NCI-H526 (cell line): ENCODE measurements around the gene EFCAB7.
A peak's percentile ranks its signal among the peaks of the same experiment; 100 is the strongest.
"Not testable (repeated sequence)": the region's sequence is repeated elsewhere in the genome, so short reads cannot be mapped to it uniquely, and the experiment has no call there.

Experiments used
- DNase-seq, 2 experiments: peaks; one replicate each; lab custom pipeline; 2025; lab: John Stamatoyannopoulos, UW

EFCAB7 gene

GRCh38 chr1:63548303-63548702 is 25.0 kb downstream of the EFCAB7 start:
- DNase-seq = no peak

GRCh38 chr1:63548877-63549276 is 25.6 kb downstream of the EFCAB7 start:
- DNase-seq = no peak

GRCh38 chr1:63555480-63555879 is 32.2 kb downstream of the EFCAB7 start:
- DNase-seq = no peak

- DNase-seq = peak in 1 of 2 experiments; percentile 24
These were observed 34.2 kb downstream of the EFCAB7 start for GRCh38 chr1:63557365-63557987.

GRCh38 chr1:63559357-63559756 is 36.0 kb downstream of the EFCAB7 start:
- no peak for DNase-seq

GRCh38 chr1:63563745-63564144 is 40.4 kb downstream of the EFCAB7 start:
- no peak for DNase-seq

- DNase-seq = no peak
These were observed 45.7 kb downstream of the EFCAB7 start for GRCh38 chr1:63569068-63569467.

- no peak for DNase-seq
These were observed 46.5 kb downstream of the EFCAB7 start for GRCh38 chr1:63569640-63570316.

GRCh38 chr1:63572686-63573085 is 49.4 kb downstream of the EFCAB7 start:
- DNase-seq = not testable (repeated sequence)

GRCh38 chr1:63574203-63574796 is 51.0 kb downstream of the EFCAB7 start:
- DNase-seq = not testable (repeated sequence)

- DNase-seq = peak in 1 of 2 experiments; percentile 16
These were observed 52.1 kb downstream of the EFCAB7 start for GRCh38 chr1:63575340-63575826.

- DNase-seq = not testable (repeated sequence)
These were observed 63.0 kb downstream of the EFCAB7 start for GRCh38 chr1:63586326-63586725.

GRCh38 chr1:63590166-63590560 is 66.8 kb downstream of the EFCAB7 start:
- DNase-seq = no peak

- no peak for DNase-seq
These were observed 69.4 kb downstream of the EFCAB7 start for GRCh38 chr1:63592536-63593302.

GRCh38 chr1:63593303-63593885 is 70.1 kb downstream of the EFCAB7 start, which contains the start of gene PGM1:
PGM1 (plus strand) TSS chr1:63593411; CDS start chr1:63593489, 78 bp downstream.
- peak; percentile 63 to 91 for DNase-seq

- peak; percentile 63 to 79 for DNase-seq
These were observed 70.7 kb downstream of the EFCAB7 start for GRCh38 chr1:63593886-63594605.

GRCh38 chr1:63595435-63595834 is 72.1 kb downstream of the EFCAB7 start:
- DNase-seq = peak in 1 of 2 experiments; percentile 2

- DNase-seq = no peak
These were observed 76.5 kb downstream of the EFCAB7 start for GRCh38 chr1:63599799-63600198.

- DNase-seq = no peak
These were observed 76.9 kb downstream of the EFCAB7 start for GRCh38 chr1:63600248-63600647.

GRCh38 chr1:63601061-63601460 is 77.7 kb downstream of the EFCAB7 start:
- DNase-seq = no peak

- DNase-seq = peak in 1 of 2 experiments; percentile 22
These were observed 78.1 kb downstream of the EFCAB7 start for GRCh38 chr1:63601463-63601862.
